H1 (cell line): ENCODE measurements around the gene ST14. TPM values are rescaled to one million over a fixed set of nuclear protein-coding genes. Genes with fewer than 3 reads are reported as not detected.

Source experiments
- CTCF ChIA-PET: fragments of 300-600 bp; sonication (Branson Sonifier 250); formaldehyde crosslinking; loops from one replicate; lab custom pipeline; 2021; ENCODE audit not compliant: partially characterized antibody; lab: Charles Lee
- POLR2A ChIA-PET: fragments of 300-600 bp; sonication (Branson Sonifier 250); formaldehyde crosslinking; loops from one replicate; lab custom pipeline; 2021; ENCODE audit warnings: inconsistent platforms; ENCODE audit not compliant: partially characterized antibody; lab: Charles Lee
- DNase-seq, 2 experiments: peaks; one replicate each; pipeline versions ENCODE4 v3.0.0 to v3.0.0-alpha.2; 2010 to 2022; ENCODE audit warnings: low spot score in 2 of 2, low read depth in 1 of 2, mixed read lengths in 1 of 2
- FAIRE-seq: peaks from 2 replicates; lab custom pipeline; 2011; peaks lifted over from hg19 to GRCh38; lab: Jason Lieb, UNC
- H2AFZ ChIP-seq: 2 replicates; pipeline ENCODE4 v1.8.1; 2012; ENCODE audit warnings: low read length, inconsistent platforms
- H2AK5ac ChIP-seq: 2 replicates; pipeline ENCODE4 v1.6.1; 2013; ENCODE audit warnings: low read depth, low read length
- H2BK120ac ChIP-seq: replicated peaks from 2 replicates; pipeline ENCODE3; 2013; ENCODE audit warnings: low read depth, low read length, inconsistent platforms
- H2BK12ac ChIP-seq: 2 replicates; pipeline ENCODE4 v1.6.1; 2013; ENCODE audit warnings: low read depth, low read length
- H2BK15ac ChIP-seq: 2 replicates; pipeline ENCODE4 v1.6.1; 2013; ENCODE audit warnings: low read length
- H2BK20ac ChIP-seq: 2 replicates; pipeline ENCODE4 v1.6.1; 2013; ENCODE audit warnings: low read length
- H2BK5ac ChIP-seq: 2 replicates; pipeline ENCODE4 v1.6.1; 2013; ENCODE audit warnings: low read depth, low read length
- H3K14ac ChIP-seq: 2 replicates; pipeline ENCODE4 v1.6.1; 2013; ENCODE audit warnings: inconsistent platforms; ENCODE audit not compliant: insufficient read length
- H3K18ac ChIP-seq: 2 replicates; pipeline ENCODE4 v1.6.1; 2013; ENCODE audit warnings: low read length; ENCODE audit errors: extremely low read depth
- H3K23ac ChIP-seq: 2 replicates; pipeline ENCODE4 v1.6.1; 2013; ENCODE audit warnings: inconsistent platforms; ENCODE audit not compliant: insufficient read length
- H3K23me2 ChIP-seq: 2 replicates; pipeline ENCODE4 v1.6.1; 2013; ENCODE audit warnings: low read depth, low read length
- H3K27ac ChIP-seq: 2 replicates; pipeline ENCODE4 v1.6.1; 2011; ENCODE audit warnings: low read depth, low read length, inconsistent platforms
- H3K27me3 ChIP-seq, 4 experiments: replicated peaks in 1 of 4; 1 replicate in 1 of 4; 2 replicates in 3 of 4; pipeline versions ENCODE4 v1.6.1 to v1.8.1; 2011 to 2013; ENCODE audit warnings: low read length in 3 of 4, mild to moderate bottlenecking in 3 of 4, inconsistent platforms in 2 of 4, mixed read lengths in 2 of 4, moderate library complexity in 1 of 4; ENCODE audit not compliant: control insufficient read depth in 3 of 4, insufficient read depth in 3 of 4; ENCODE audit errors: extremely low read depth in 1 of 4
- H3K36me3 ChIP-seq, 4 experiments: 2 replicates each; pipeline versions ENCODE4 v1.6.1 to v1.8.1; 2011 to 2013; ENCODE audit warnings: mild to moderate bottlenecking in 4 of 4, low read length in 3 of 4, moderate library complexity in 2 of 4, control low read depth in 1 of 4, inconsistent platforms in 1 of 4; ENCODE audit not compliant: insufficient read depth in 4 of 4, control insufficient read depth in 2 of 4
- H3K4ac ChIP-seq: replicated peaks from 2 replicates; pipeline ENCODE3; 2013; ENCODE audit warnings: low read length, low read depth, mixed read lengths, inconsistent platforms; ENCODE audit not compliant: insufficient read length
- H3K4me1 ChIP-seq, 4 experiments: replicated peaks in 1 of 4; 1 replicate in 1 of 4; 2 replicates in 3 of 4; pipeline versions ENCODE4 v1.6.1 to v1.8.1; 2011 to 2013; ENCODE audit warnings: low read length in 3 of 4, inconsistent platforms in 2 of 4, mixed read lengths in 1 of 4; ENCODE audit not compliant: insufficient read depth in 4 of 4, control insufficient read depth in 3 of 4
- H3K4me2 ChIP-seq, 2 experiments: 2 replicates each; pipeline versions ENCODE4 v1.6.1 to v1.8.1; 2011 to 2013; ENCODE audit warnings: low read depth in 2 of 2, low read length in 2 of 2, control low read depth in 1 of 2, inconsistent platforms in 1 of 2, mild to moderate bottlenecking in 1 of 2; ENCODE audit not compliant: insufficient read depth in 1 of 2
- H3K4me3 ChIP-seq, 4 experiments: fragments of 200-600, 300-600 bp in 1 of 4; sonication (generic), shearing (Covaris generic), sonication (Bioruptor Twin) in 1 of 4; 2 replicates each; pipeline versions ENCODE4 v1.5.1 to v1.8.1; 2011 to 2016; ENCODE audit warnings: low read length in 4 of 4, low read depth in 3 of 4, control low read depth in 2 of 4, inconsistent platforms in 2 of 4, mild to moderate bottlenecking in 2 of 4, mixed read lengths in 1 of 4, moderate library complexity in 1 of 4; ENCODE audit not compliant: insufficient read depth in 2 of 4; ENCODE audit errors: extremely low read depth in 1 of 4
- H3K56ac ChIP-seq: replicated peaks from 2 replicates; pipeline ENCODE3; 2013; ENCODE audit warnings: low read depth, mild to moderate bottlenecking, mixed read lengths, low read length, inconsistent platforms; ENCODE audit not compliant: insufficient read length
- H3K79me1 ChIP-seq: 2 replicates; pipeline ENCODE4 v1.6.1; 2013; ENCODE audit warnings: low read depth, low read length, control low read depth
- H3K79me2 ChIP-seq, 2 experiments: 2 replicates each; pipeline versions ENCODE4 v1.6.1 to v1.8.1; 2012 to 2013; ENCODE audit warnings: low read length in 2 of 2, mild to moderate bottlenecking in 2 of 2, inconsistent platforms in 1 of 2; ENCODE audit not compliant: insufficient read depth in 2 of 2, control insufficient read depth in 1 of 2
- H3K9ac ChIP-seq, 4 experiments: replicated peaks in 1 of 4; 1 replicate in 1 of 4; 2 replicates in 3 of 4; pipeline versions ENCODE4 v1.6.1 to v1.8.1; 2011 to 2013; ENCODE audit warnings: low read depth in 3 of 4, low read length in 3 of 4, control low read depth in 2 of 4, mild to moderate bottlenecking in 2 of 4, moderate library complexity in 2 of 4, inconsistent platforms in 1 of 4; ENCODE audit errors: extremely low read depth in 1 of 4
- H3K9me3 ChIP-seq, 2 experiments: 2 replicates each; pipeline versions ENCODE4 v1.6.1 to v1.8.1; 2012 to 2013; ENCODE audit warnings: mild to moderate bottlenecking in 2 of 2, moderate library complexity in 2 of 2, control low read depth in 1 of 2, inconsistent platforms in 1 of 2, low read depth in 1 of 2, low read length in 1 of 2, mixed read lengths in 1 of 2; ENCODE audit not compliant: insufficient read depth in 2 of 2
- H4K20me1 ChIP-seq, 2 experiments: replicated peaks in 1 of 2; 2 replicates each; pipeline versions ENCODE3 to v1.8.1; 2011 to 2013; ENCODE audit warnings: inconsistent platforms in 2 of 2, low read length in 2 of 2, mild to moderate bottlenecking in 1 of 2; ENCODE audit not compliant: insufficient read depth in 2 of 2, control insufficient read depth in 1 of 2
- H4K5ac ChIP-seq: 2 replicates; pipeline ENCODE4 v1.6.1; 2013; ENCODE audit warnings: low read length, low read depth, mixed read lengths, inconsistent platforms; ENCODE audit not compliant: insufficient read length
- H4K8ac ChIP-seq: 2 replicates; pipeline ENCODE4 v1.8.0; 2013; ENCODE audit warnings: mild to moderate bottlenecking, moderate library complexity, low read length, inconsistent platforms; ENCODE audit not compliant: insufficient read depth; ENCODE audit errors: extremely low read depth
- H4K91ac ChIP-seq: replicated peaks from 2 replicates; pipeline ENCODE3; 2013; ENCODE audit warnings: low read length, mixed read lengths, inconsistent platforms; ENCODE audit not compliant: insufficient read length
- ATF3 ChIP-seq: IDR thresholded peaks from 2 replicates; pipeline ENCODE4 v1.6.1; 2011; ENCODE audit warnings: low read depth, mild to moderate bottlenecking, low read length; ENCODE audit not compliant: insufficient read depth
- CHD2 ChIP-seq: IDR thresholded peaks from 2 replicates; pipeline ENCODE4 v1.6.1; 2012; ENCODE audit warnings: low read length, improper control_type of control experiment
- GTF2F1 ChIP-seq: IDR thresholded peaks from 2 replicates; pipeline ENCODE4 v1.6.1; 2012; ENCODE audit warnings: low read depth, low read length, improper control_type of control experiment, borderline replicate concordance
- JUND ChIP-seq: IDR thresholded peaks from 2 replicates; pipeline ENCODE4 v1.6.1; 2011; ENCODE audit warnings: mild to moderate bottlenecking, improper control_type of control experiment, low read length
- PHF8 ChIP-seq: fragments of 200-600 bp; sonication (generic); conservative IDR thresholded peaks from 2 replicates; pipeline ENCODE4 v1.7.1; 2012; ENCODE audit warnings: low read depth, mild to moderate bottlenecking, inconsistent platforms, low read length, moderate library complexity
- RAD21 ChIP-seq, 2 experiments: IDR thresholded peaks in 1 of 2; conservative IDR thresholded peaks in 1 of 2; 2 replicates each; pipeline ENCODE4 v1.6.1; 2011; ENCODE audit warnings: low read depth in 2 of 2, low read length in 2 of 2, improper control_type of control experiment in 1 of 2, inconsistent platforms in 1 of 2, mild to moderate bottlenecking in 1 of 2, moderate library complexity in 1 of 2
- RFX5 ChIP-seq: IDR thresholded peaks from 2 replicates; pipeline ENCODE4 v1.6.1; 2011; ENCODE audit warnings: low read depth, low read length, improper control_type of control experiment, borderline replicate concordance
- SAP30 ChIP-seq: fragments of 300-600 bp; sonication (generic); IDR thresholded peaks from 2 replicates; pipeline ENCODE4 v1.7.1; 2012; ENCODE audit warnings: low read length, moderate library complexity, mild to moderate bottlenecking, inconsistent platforms; ENCODE audit not compliant: insufficient read depth, insufficient replicate concordance
- SIX5 ChIP-seq: IDR thresholded peaks from 2 replicates; pipeline ENCODE4 v1.6.1; 2011; ENCODE audit warnings: mild to moderate bottlenecking, low read depth, low read length
- SUZ12 ChIP-seq: fragments of 200-600 bp; sonication (generic); IDR thresholded peaks from 2 replicates; pipeline ENCODE4 v1.6.1; 2012; ENCODE audit warnings: mild to moderate bottlenecking, inconsistent platforms, low read length, moderate library complexity, mixed read lengths
- TAF1 ChIP-seq: IDR thresholded peaks from 2 replicates; pipeline ENCODE4 v1.6.1; 2011; ENCODE audit warnings: mild to moderate bottlenecking, low read depth, low read length
- WGBS, 2 experiments: shearing (Covaris generic) in 1 of 2; methylation state at CpG; one replicate each; pipeline versions ENCODE4 v1.1.6 to v1.1.7; 2013 to 2015; ENCODE audit warnings: low lambda C conversion rate in 2 of 2, mixed read lengths in 2 of 2, inconsistent platforms in 1 of 2, low coverage in 1 of 2, missing lambda C conversion rate in 1 of 2; ENCODE audit not compliant: insufficient replicate concordance in 2 of 2, insufficient coverage in 1 of 2, insufficient read length in 1 of 2; ENCODE audit errors: extremely low coverage in 1 of 2, missing lambda C conversion rate in 1 of 2; 5-methylcytosine and 5-hydroxymethylcytosine counted together
- polyA plus RNA-seq, 7 experiments: library from polyadenylated mRNA; depleted of rRNA in 3 of 7; stranded (reverse) in 5 of 7; unstranded in 2 of 7; fragments of >200 nt in 5 of 7; fragments of 200-250 nt in 2 of 7; gene quantifications; 1 replicate in 5 of 7; 2 replicates in 1 of 7; 4 replicates in 1 of 7; pipeline versions ENCODE4 v1.2.1 to v1.2.3, GENCODE V29; 2011 to 2013; ENCODE audit warnings: missing spikeins in 2 of 7, mixed read lengths in 2 of 7
- total RNA-seq: library from RNA; stranded (reverse); fragmentation: NEBNext Ultra II Directional; extraction: Animal tissue kit (Norgen Biotek cat#: 25700); gene quantifications from 2 replicates; pipeline ENCODE4 v1.2.1, GENCODE V29; 2021

The ST14 gene
- total and polyA plus RNA-seq, 2 of the 8 experiments (the other 6 are each of a cell fraction or from before 2014, with no cell fraction given): 22.4 to 24.9 TPM

DNA sequence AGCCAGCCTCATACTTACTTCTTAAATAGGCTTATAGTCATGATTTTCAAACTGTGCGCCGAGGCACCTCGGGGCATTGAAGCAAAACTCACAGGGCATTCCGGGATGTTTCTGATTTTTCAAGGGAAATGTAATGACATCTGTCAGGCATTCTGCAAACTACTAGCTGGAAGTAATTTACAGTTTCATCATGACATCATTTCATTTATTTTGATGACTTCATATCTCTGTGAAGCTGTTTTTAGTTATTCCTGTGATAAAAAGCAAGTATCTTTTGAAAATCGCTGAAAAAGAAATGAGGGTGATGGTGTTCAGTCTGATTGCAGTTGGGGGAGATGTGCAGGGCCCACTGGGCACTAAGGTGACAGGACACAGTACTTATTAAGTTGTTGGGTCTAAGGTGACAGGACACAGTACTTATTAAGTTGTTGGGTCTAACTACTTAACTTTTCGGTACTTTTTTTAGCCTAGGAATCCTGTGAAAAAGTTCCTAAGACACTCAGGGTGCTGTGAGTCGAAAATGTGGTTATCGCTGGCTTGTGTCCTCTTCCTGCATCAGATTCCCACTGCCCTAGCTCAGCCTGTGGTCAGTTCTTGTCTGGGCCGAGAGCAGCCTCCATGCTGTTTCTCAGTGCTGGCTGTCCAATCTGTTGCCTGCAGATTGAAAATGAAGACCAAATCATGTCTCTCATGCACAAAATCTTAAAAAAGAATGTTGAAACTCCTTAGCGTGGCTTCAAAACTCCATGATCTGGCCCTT is 47.3 kb upstream of the ST14 start:
- Histone ChIP-seq H3K79me1 (peaks cover 2% of the 10 kb centered on the region; the same call in 1 of the 2 replicates), H3K79me2 (peaks cover 0 to 35% of the 10 kb centered on the region in 2 experiments; a peak in 2 of 4 replicates), H2BK120ac (no peak overlapping the region), H4K5ac (no peak overlapping the region), H4K8ac (no peak overlapping the region), H3K4me1 (peaks cover 0 to 8% (median 3%) of the 10 kb centered on the region in 4 experiments; a peak in 3 of 7 replicates), H3K23ac (no peak overlapping the region), H4K91ac (no peak overlapping the region), H2BK15ac (no peak overlapping the region), H3K56ac (no peak overlapping the region), H3K4ac (no peak overlapping the region), H3K14ac (no peak overlapping the region), H3K18ac (no peak overlapping the region), H3K36me3 (peaks cover 9 to 29% (median 21%) of the 10 kb centered on the region in 4 experiments; a peak in 7 of 8 replicates), H2AK5ac (no peak overlapping the region), H3K27me3 (no peaks in the 10 kb centered on the region), H2BK20ac (no peak overlapping the region), H3K9ac (no peak overlapping the region), H3K27ac (no peak overlapping the region), H3K9me3 (no peaks in the 10 kb centered on the region), H3K23me2 (no peaks in the 10 kb centered on the region), H2BK12ac (no peak overlapping the region), H3K4me2 (no peak overlapping the region), H4K20me1 (peaks cover 2 to 8% of the 10 kb centered on the region in 2 experiments), H3K4me3 (no peak overlapping the region), H2BK5ac (no peak overlapping the region), H2AFZ (no peak overlapping the region)
- ChIA-PET POLR2A (no interaction called here), CTCF (no interaction called here)
- WGBS, 2 experiments: 95% methylated on average over 10 of the region's 10 CpGs; no CpG with 5 or more reads in 1 of the 2 experiments
- FAIRE-seq: no peak
- no peak for DNase-seq
- no peak for TF ChIP-seq SIX5
- TF ChIP-seq TAF1: no peak
- no peak for TF ChIP-seq RFX5
- no peak for TF ChIP-seq SUZ12
- TF ChIP-seq PHF8: no peak
- TF ChIP-seq JUND: no peak
- TF ChIP-seq ATF3: no peak
- TF ChIP-seq RAD21 (IDR thresholded peaks at IDR 0.05 in 1 of 2, conservative IDR thresholded peaks at IDR 0.05 in 1 of 2; ENCODE audit: low read depth in 2 of 2, low read length in 2 of 2): no peak
- no peak for TF ChIP-seq SAP30
- TF ChIP-seq CHD2: no peak
- no peak for TF ChIP-seq GTF2F1
